GM19455 (cell line): Measurements from ENCODE around the gene PDE1C.

Source experiments
- ATAC-seq: cut with Tn5 transposase; IDR thresholded peaks from one replicate; pipeline ENCODE4 v1.9.1; 2021; ENCODE audit not compliant: unreplicated experiment

PDE1C gene

GRCh38 chr7:31950091-31950755 lies 120.0 kb downstream of the PDE1C start:
- ATAC-seq, result no peak

GRCh38 chr7:31948029-31948428 lies 122.2 kb downstream of the PDE1C start:
- no peak for ATAC-seq

DNA sequence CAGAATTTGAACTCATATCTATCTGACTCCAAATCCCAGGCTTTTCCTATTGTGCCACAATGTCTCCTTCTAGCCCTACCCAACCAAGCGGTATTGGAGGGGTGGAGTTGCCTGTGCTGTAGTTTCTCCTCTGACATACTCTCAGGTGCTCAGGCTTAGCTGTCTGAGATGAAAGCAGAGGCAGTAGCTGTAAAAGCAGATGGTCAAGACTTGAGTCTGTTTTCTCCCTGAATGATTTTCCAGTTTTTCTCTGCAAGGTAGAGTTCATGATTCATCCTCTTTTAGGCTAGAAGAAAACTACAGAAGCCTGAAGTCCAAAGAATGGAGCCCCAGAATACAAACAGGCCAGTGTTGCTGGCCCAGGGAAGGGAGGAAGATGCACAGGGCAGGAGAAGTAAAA lies 130.0 kb downstream of the PDE1C start:
- ATAC-seq, result no peak

DNA sequence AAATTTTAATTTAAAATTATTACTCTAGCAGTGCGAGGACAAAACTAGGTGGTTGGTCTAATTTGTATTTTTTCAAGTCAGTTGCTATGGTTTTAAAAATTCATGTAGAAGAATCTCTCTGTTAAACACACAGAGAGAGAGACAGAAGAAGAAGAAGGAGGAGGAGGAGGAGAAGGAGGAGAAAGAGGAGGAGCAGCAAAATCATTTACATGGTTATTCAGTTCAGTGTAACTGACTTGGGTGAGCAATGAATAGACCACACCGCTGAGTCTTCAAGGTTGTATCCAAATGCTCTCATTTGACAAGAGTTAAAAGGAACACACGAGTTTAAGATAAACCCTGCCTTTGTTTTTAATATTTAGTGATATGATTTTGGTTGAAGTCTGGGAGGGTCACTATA lies 131.1 kb downstream of the PDE1C start:
- no peak for ATAC-seq

- no peak for ATAC-seq
These were observed 131.6 kb downstream of the PDE1C start for GRCh38 chr7:31938650-31939049.

DNA sequence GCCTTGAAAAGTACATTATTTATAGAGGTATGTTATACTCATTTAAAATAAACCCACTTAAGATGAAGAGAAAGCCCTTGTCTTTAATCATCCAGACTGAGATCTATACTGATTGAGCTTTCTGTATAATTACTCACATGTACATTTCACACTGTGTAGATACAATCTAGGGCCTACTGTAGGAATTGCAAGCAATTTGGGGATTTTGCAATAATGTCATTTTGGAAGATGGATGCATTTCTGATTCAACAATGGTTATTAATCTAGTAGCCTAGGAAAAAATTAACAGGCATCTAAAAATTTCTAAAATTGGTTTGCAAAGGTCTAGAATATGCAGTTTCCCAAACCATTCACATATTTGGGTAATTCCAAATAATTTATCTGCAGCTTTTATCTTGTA lies 132.2 kb downstream of the PDE1C start:
- no peak for ATAC-seq

DNA sequence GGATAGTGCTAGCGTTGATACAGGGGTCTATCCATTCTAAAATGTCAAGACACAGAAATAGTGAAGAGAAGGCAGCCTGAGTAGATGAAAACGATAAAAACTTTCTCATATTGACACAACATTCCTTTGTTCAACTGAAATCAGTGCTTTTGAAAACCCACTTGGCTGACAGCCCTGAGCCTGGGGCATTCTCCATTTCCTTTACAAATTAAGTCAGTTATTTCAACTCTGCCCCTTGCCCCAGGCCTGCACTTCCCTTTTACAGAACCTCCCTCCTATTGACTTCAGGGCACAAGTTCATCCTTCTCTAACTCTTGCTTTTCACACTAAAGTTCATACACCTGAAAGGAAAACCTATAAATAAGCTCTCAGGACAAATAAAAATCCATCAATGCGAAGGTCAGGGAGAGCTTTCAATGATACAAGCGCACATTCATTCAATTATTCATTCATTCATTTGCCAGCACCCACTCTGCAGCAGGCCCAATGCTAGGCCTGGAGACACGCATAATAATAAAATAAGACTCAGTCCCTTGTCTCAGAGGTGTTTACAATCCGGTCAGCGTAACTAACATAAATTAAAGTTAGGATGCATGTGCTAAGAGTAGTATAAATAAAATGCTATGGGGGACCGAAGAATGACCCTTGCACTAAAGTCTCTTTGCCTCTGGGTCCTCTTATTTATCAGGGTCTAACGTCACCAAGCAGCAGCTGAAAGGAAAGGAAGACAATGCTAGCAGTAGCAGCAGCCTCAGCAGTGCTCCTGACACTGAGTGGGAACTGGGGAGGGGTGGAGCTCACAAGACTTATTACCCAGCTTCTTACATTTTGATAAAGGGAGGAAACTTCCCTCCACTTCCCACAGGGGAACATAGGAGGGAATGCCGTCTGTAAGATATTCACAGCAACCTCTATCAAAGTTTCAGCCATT lies 134.8 kb downstream of the PDE1C start:
- ATAC-seq, result no peak

DNA sequence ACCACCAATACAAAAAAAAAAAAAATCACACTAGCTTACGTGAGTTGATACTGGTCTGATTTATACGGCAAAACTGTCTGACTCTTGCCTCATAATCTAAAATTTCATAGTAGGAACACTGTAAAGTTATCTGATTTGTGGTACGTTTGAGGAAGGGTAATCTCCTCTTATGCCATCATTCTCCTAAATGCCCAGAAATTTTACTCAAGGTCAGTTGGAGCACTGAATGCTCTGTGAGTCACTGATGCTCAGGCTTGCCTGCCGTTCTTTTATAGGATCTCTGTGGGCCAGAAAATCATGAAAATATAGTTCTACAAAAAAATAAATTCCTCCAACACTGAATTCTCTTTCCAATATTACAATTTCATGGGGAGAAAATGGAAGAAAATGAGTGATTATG lies 135.7 kb downstream of the PDE1C start:
- no peak for ATAC-seq

GRCh38 chr7:31933481-31933880 lies 136.7 kb downstream of the PDE1C start:
- ATAC-seq, result no peak

- ATAC-seq, result no peak
These were observed 143.1 kb downstream of the PDE1C start for GRCh38 chr7:31926991-31927584.

- no peak for ATAC-seq
These were observed 144.3 kb downstream of the PDE1C start for GRCh38 chr7:31925753-31926454.

DNA sequence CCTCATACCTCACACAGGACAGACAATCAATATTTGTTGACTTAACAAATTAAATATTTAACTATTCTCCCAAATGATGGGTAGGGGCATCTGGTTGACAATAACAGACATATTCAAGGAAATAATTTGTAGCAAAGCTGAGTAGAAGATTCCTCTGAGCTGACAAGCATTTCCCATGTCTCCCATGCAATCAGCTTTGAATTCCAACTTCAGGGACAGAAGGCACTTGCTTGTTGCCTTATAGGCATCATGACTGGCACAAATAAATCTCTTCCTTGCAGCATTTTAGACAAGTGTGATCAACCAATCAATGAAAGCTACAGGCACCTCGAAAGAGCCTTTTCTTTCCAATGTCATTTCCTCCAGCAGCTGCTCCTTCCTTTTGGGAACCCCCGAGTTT lies 146.0 kb downstream of the PDE1C start:
- no peak for ATAC-seq

GRCh38 chr7:31922848-31923247 lies 147.4 kb downstream of the PDE1C start:
- ATAC-seq, result no peak

- no peak for ATAC-seq
These were observed 149.2 kb downstream of the PDE1C start for GRCh38 chr7:31921047-31921446.

GRCh38 chr7:31919678-31920369 lies 150.4 kb downstream of the PDE1C start:
- ATAC-seq, result no peak

DNA sequence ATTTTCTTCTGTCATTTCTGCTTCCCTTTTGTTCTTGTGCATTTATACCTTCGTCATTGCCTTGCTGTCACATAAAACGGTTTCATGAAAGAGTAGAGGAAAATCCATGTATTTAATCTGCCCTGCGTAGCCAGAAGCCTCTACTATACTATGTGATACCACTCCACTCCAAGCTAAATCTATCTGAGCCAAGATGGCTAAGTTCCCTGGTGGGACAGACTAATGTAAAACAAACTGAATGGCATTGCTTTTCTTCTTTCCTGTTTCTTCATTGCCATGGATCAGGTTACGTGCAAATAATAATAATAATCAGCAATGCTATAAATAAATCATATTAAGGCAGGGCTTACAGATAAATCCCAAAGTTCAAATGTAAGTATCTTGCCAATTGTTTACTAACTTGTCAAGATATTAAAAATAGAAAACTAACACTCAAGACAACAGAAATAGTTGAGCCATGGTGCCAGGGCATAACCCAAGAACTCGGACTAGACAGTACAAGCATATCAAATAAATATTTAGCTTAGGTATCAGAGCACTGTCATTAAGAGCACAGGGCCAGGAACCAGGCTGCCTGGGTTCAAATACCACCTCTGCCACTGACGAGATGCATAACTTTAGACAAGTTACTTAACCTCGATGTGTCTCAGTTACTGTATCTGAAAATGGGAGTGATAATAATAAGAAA lies 151.4 kb downstream of the PDE1C start:
- ATAC-seq, result no peak

DNA sequence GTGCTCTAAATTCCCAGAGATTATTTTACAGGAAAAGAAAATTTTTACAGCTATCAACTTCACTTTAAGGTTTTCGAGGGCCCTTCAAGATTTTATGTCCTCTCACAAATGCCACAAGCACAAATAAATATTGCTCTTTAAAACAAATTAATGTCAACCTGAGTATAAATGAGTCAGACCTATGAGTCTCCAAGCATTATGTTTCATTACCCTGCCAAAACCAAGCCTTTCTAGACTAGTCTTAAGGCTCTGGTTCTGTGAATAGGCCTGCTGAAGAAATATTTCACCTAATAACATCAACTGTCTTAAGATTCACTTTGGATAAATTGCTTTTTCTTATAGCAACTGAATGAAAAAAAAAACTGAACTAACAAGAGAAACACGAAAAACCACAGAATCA lies 153.0 kb downstream of the PDE1C start:
- no peak for ATAC-seq

DNA sequence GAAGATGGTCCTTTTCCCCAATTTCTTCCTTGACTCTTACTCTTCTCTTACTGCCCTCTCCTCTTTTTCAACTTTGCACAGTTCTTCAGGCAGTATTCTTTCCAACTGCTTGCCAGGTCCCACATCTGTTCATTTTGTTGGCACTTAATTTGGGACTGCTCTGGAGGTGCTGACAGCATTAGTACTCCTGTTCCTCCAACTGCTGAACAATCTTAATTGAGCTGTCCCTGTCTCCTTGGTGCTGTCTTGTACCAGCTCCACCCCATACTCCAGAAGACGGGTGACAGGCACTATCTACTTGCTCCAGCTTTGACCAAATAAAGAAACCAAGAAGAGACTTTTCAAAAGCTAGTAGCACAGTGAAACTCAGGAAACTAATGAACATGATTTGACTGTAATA lies 160.0 kb downstream of the PDE1C start:
- ATAC-seq, result no peak

DNA sequence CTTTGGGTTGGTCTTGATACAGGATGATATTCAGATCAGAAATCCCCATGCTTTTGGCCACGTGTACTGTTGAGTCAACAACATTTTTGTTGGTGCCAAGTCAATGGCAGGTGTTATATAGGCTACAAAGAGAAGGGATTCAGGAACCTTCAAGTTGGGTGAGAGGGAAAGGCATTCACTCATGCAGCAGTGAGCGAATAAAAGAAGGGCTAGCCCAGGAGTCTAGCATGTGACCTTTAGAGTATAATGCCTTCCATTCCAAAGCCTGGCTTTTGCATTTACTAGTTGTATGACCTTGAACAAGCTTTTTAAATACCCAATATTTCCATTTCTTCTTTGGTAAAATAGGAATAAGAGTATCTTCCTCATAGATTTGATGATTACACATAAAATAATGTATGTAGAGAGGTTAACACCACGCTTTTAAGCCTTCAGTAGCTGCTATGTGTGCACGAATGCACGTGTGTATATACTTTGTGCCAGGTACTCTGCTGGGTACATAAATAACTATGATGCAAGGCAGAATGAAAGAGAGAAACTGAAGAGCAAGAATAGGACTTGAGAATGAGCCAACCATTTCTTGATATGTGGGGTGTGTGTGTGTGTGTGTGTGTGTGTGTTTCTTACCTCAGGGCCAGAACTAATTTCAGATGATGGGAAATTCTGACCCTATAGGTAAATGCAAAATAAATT lies 163.6 kb downstream of the PDE1C start:
- no peak for ATAC-seq

DNA sequence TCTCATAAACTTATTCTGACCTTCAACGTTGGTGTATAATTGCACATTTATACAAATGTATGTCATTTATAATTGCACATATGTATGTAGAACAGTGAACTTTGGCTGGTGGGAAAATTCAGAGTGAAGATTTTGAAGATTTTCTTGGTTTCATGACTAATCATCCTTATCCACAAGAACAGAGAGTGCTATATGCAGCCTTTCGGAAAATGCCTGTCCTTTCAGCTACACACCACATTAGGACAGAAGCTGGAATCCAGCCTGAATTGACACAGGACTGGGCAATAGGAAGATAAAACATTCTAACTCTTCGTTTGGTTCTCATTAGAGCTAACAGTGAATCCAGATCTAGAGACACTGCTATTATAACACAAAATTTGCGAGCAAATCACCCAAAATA lies 166.2 kb downstream of the PDE1C start:
- no peak for ATAC-seq
